Progenitor cell of endocrine pancreas (in vitro differentiated cells): ENCODE results near the gene TRIM71. TPM values are rescaled to one million over a fixed set of nuclear protein-coding genes. Genes with fewer than 3 reads are reported as not detected.

Experiments used
- DNase-seq: peaks from one replicate; pipeline ENCODE4 v3.0.0; 2021; ENCODE audit warnings: low spot score; ENCODE audit not compliant: unreplicated experiment
- H3K27ac Mint-ChIP-seq: 2 replicates; pipeline ENCODE4 v1.8.0; 2021; ENCODE audit warnings: mild to moderate bottlenecking, moderate library complexity, mixed read lengths
- H3K27me3 Mint-ChIP-seq: 2 replicates; pipeline ENCODE4 v1.8.0; 2021; ENCODE audit warnings: mixed read lengths
- H3K36me3 Mint-ChIP-seq: 2 replicates; pipeline ENCODE4 v1.8.0; 2022; ENCODE audit warnings: mixed read lengths; ENCODE audit not compliant: insufficient read depth
- H3K4me1 Mint-ChIP-seq: 2 replicates; pipeline ENCODE4 v1.8.0; 2021; ENCODE audit warnings: low read depth, mixed read lengths
- H3K4me3 Mint-ChIP-seq: 2 replicates; pipeline ENCODE4 v1.8.0; 2021; ENCODE audit warnings: low read depth, mild to moderate bottlenecking, moderate library complexity, mixed read lengths
- H3K9me3 Mint-ChIP-seq: 2 replicates; pipeline ENCODE4 v1.8.0; 2021; ENCODE audit warnings: low read depth, mixed read lengths
- total RNA-seq: library from RNA; stranded (reverse); gene quantifications from 2 replicates; pipeline ENCODE4 v1.2.1, GENCODE V29; 2021
- TF ChIP-seq, protein P1 (sequence below): fragments of 200-600 bp; sonication (generic); IDR thresholded peaks from one replicate; pipeline ENCODE4 v1.5.0; 2021; ENCODE audit warnings: antibody characterized with exemption, mild to moderate bottlenecking; ENCODE audit not compliant: unreplicated experiment

Gene TRIM71
- total RNA-seq, 1 donor from 2014 or later, result 61.3 TPM

DNA sequence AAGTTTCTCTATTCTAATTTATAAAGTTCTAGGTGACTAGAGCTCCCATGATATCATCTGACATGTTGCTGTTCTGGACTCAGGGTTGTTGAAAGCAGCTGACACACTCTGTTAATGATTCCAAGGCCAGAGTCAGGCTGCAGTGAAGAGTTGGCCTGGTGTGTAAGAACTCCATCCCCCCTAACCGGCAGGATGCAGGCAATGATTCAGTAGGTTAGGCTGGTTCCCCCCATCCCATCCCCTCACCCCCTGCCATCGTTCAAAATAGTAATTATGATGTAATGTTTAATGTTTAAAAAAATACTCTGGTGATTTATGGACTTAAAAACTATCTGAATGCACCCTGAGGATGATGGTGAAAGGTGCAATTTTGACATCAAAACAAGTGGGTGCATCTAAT is 4.6 kb upstream of the TRIM71 start:
- TF ChIP-seq, protein P1, sequence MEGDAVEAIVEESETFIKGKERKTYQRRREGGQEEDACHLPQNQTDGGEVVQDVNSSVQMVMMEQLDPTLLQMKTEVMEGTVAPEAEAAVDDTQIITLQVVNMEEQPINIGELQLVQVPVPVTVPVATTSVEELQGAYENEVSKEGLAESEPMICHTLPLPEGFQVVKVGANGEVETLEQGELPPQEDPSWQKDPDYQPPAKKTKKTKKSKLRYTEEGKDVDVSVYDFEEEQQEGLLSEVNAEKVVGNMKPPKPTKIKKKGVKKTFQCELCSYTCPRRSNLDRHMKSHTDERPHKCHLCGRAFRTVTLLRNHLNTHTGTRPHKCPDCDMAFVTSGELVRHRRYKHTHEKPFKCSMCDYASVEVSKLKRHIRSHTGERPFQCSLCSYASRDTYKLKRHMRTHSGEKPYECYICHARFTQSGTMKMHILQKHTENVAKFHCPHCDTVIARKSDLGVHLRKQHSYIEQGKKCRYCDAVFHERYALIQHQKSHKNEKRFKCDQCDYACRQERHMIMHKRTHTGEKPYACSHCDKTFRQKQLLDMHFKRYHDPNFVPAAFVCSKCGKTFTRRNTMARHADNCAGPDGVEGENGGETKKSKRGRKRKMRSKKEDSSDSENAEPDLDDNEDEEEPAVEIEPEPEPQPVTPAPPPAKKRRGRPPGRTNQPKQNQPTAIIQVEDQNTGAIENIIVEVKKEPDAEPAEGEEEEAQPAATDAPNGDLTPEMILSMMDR, result no peak
- no peak overlapping the region for H3K4me3 Mint-ChIP-seq
- H3K27ac Mint-ChIP-seq, result no peak overlapping the region
- no peak for DNase-seq
- peaks cover 1% of the 10 kb centered on the region for H3K36me3 Mint-ChIP-seq
- H3K9me3 Mint-ChIP-seq, result peaks cover 3% of the 10 kb centered on the region
- H3K4me1 Mint-ChIP-seq, result peaks cover 22% of the 10 kb centered on the region
- H3K27me3 Mint-ChIP-seq, result no peaks in the 10 kb centered on the region

DNA sequence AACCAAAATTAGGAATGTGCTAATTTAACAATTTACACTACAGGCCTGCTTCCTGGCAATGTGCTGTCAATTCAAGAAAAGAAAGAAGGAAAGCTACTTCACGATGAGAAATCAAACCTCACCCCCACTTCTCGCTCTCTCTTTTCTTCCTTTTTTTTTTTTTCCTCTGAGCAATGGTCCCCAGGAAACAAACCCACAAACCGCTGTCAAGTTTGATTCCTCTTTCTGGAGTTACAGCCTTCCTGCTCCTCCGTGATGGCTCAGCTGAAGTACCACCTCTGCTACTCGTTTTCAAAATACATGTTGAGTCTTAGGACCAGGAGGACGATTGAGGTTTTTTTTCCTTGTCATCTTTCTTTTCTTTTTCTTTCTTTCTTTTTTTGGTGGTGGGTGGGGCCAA is 3.4 kb upstream of the TRIM71 start:
- TF ChIP-seq, protein P1, result no peak
- H3K36me3 Mint-ChIP-seq, result peaks cover 8% of the 10 kb centered on the region
- no peak for DNase-seq
- peak overlapping the region; percentile 54 for H3K27ac Mint-ChIP-seq
- H3K9me3 Mint-ChIP-seq, result peaks cover 3% of the 10 kb centered on the region
- H3K4me1 Mint-ChIP-seq, result peaks cover 28% of the 10 kb centered on the region
- H3K27me3 Mint-ChIP-seq, result no peaks in the 10 kb centered on the region
- no peak overlapping the region for H3K4me3 Mint-ChIP-seq

DNA sequence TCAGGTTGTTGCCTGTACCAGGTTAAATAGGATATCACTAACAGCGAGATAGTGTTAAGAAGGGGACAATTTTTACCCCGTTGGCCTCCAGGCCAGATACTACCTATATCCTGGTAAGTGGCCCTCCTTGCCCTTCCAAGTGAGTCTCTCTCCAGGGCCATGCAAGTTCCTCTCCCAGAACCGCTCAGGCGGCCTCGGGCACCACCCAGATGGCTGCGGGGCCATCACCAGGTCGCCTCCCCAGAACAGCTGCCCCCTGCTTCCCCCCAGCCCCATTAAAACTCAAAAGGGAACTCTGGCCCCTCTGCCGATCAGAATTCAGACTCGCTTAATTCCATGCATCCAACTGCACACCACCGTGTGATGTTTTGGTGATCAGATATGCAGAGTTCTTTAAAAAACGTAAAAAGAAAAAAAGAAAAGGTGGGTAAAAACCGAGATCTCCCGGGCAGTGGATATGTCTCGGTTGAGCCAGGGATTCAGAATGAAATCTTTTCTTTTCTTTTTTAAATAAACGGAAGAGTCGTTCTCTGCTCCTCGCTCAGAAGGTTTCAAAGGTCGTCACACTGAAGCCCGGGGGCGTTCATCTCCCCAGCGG is 1.9 kb upstream of the TRIM71 start:
- peak overlapping the region; percentile 92 for H3K27ac Mint-ChIP-seq
- no peak for DNase-seq
- H3K36me3 Mint-ChIP-seq, result peaks cover 8% of the 10 kb centered on the region
- peak overlapping the region; percentile 92 for H3K4me3 Mint-ChIP-seq
- no peaks in the 10 kb centered on the region for H3K27me3 Mint-ChIP-seq
- H3K4me1 Mint-ChIP-seq, result peaks cover 42% of the 10 kb centered on the region
- H3K9me3 Mint-ChIP-seq, result peaks cover 3% of the 10 kb centered on the region
- TF ChIP-seq, protein P1, result no peak

DNA sequence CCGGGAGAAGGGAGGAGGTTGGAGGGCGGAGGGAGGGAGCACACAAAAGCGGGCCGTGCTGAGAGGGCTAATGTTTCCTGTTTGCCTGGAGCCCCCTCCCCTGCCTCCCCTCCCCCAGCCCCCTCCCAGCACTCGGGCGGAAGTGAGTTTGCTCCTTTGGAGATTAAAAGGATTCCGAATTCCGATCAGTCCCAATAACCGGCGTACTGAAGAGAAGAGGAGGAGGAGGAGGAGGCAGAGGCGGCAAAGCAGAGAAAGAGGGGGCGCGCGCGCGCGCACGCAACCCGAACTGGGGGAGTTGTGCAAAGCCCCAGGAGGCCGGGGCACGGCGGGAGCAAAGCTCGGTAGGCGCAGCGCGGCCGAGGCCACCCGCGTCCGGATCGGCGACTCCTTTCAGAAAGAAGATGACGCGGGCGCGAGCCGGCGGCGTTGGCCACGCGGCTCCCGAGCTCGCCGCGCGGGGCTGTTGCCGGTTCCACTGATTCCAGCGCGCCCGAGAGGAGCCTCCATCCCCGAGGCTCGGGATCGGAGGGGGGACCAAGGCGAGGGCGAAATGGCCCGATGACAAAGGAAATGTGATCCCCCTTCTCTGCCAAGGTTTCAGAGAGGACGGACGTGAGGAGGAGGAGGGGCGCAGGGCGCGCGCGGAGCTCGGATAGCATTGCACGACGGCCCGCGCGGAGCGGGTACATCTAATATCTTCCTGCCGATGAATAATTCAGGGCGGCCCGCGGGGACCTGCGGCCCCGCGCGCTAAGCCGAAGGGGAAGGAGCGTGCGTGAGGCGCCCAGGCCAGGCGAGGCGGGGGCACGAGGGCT is 1.1 kb upstream of the TRIM71 start:
- DNase-seq, result peak; percentile 59
- peaks cover 47% of the 10 kb centered on the region for H3K4me1 Mint-ChIP-seq
- TF ChIP-seq, protein P1, result no peak
- peaks cover under 1% of the 10 kb centered on the region for H3K9me3 Mint-ChIP-seq
- peak overlapping the region; percentile 97 for H3K27ac Mint-ChIP-seq
- peak overlapping the region; percentile 92 for H3K4me3 Mint-ChIP-seq
- H3K27me3 Mint-ChIP-seq, result no peaks in the 10 kb centered on the region
- H3K36me3 Mint-ChIP-seq, result peaks cover 7% of the 10 kb centered on the region

DNA sequence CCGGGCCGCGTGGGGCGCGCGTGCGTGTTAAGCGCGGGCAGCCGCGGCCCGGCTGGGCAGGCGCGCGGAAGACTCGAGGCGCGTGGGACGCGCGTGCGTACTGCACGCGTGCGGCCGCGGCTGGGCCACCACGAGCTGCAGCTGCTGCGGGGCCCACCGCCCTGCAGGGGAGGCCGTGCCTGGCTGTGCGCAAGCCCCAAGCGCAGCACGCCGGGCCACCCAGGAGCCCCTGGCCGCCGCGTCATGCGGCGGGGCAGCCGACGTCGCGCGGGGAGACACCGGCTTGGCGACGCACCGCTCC is 590 bp upstream of the TRIM71 start:
- no peaks in the 10 kb centered on the region for H3K9me3 Mint-ChIP-seq

More for the DNA sequence above, 590 bp upstream of the TRIM71 start:
- TF ChIP-seq, protein P1, result no peak
- no peak for DNase-seq
- Mint-ChIP-seq H3K4me3 (peak overlapping the region; percentile 92), H3K27ac (peak overlapping the region; percentile 96), H3K36me3 (peaks cover 6% of the 10 kb centered on the region), H3K27me3 (no peaks in the 10 kb centered on the region), H3K4me1 (peaks cover 52% of the 10 kb centered on the region)
